WTC11 (cell line): ENCODE data around the gene SMARCD3. TPM values are rescaled to one million over a fixed set of nuclear protein-coding genes. Genes with fewer than 3 reads are reported as not detected.

Experiments
- ATAC-seq: fragments of 200-7000 bp; cut with Tn5 transposase; 2 replicates; pipeline ENCODE4 v1.10.0; 2021; ENCODE audit warnings: mild to moderate bottlenecking, moderate library complexity
- CTCF ChIA-PET: fragments of 300-600 bp; sonication (Branson Sonifier 250); formaldehyde crosslinking; loops from one replicate; lab custom pipeline; 2021; ENCODE audit warnings: antibody characterized with exemption; lab: Charles Lee
- POLR2A ChIA-PET: fragments of 350-600 bp; sonication (Branson Sonifier 250); formaldehyde crosslinking; loops from one replicate; lab custom pipeline; 2021; ENCODE audit warnings: antibody characterized with exemption; lab: Charles Lee
- DNase-seq: peaks from one replicate; pipeline ENCODE4 v3.0.0; 2021; ENCODE audit warnings: low spot score
- H3K27ac Mint-ChIP-seq: 2 replicates; pipeline ENCODE4 v1.8.0; 2021; ENCODE audit warnings: mixed read lengths
- H3K27me3 Mint-ChIP-seq: 2 replicates; pipeline ENCODE4 v1.8.0; 2021; ENCODE audit warnings: low read depth, mild to moderate bottlenecking, moderate library complexity, mixed read lengths
- H3K36me3 Mint-ChIP-seq: 2 replicates; pipeline ENCODE4 v1.8.0; 2021; ENCODE audit warnings: mixed read lengths
- H3K4me1 Mint-ChIP-seq: 2 replicates; pipeline ENCODE4 v1.8.0; 2022; ENCODE audit warnings: mixed read lengths
- H3K4me3 Mint-ChIP-seq: 2 replicates; pipeline ENCODE4 v1.8.0; 2021; ENCODE audit warnings: mild to moderate bottlenecking, moderate library complexity, mixed read lengths
- H3K9me3 Mint-ChIP-seq: 2 replicates; pipeline ENCODE4 v1.8.0; 2021; ENCODE audit warnings: mixed read lengths
- E2F1 ChIP-seq: sonication (generic); formaldehyde crosslinking; IDR thresholded peaks from 2 replicates; pipeline ENCODE4 v1.8.0; 2022; ENCODE audit warnings: mild to moderate bottlenecking, missing genetic modification reagents
- EMX1 ChIP-seq: fragments of 250-450 bp; sonication (Bioruptor Pico); IDR thresholded peaks from 2 replicates; pipeline ENCODE4 v1.8.0; 2021; ENCODE audit warnings: mild to moderate bottlenecking
- ESRRA ChIP-seq: sonication (generic); formaldehyde crosslinking; IDR thresholded peaks from 2 replicates; pipeline ENCODE4 v1.8.1; 2022; ENCODE audit warnings: mild to moderate bottlenecking, missing genetic modification reagents, borderline replicate concordance
- ETV6 ChIP-seq: sonication (generic); formaldehyde crosslinking; IDR thresholded peaks from 2 replicates; pipeline ENCODE4 v1.8.1; 2022; ENCODE audit warnings: mild to moderate bottlenecking, missing genetic modification reagents
- FOXJ3 ChIP-seq: sonication (generic); formaldehyde crosslinking; IDR thresholded peaks from 2 replicates; pipeline ENCODE4 v1.9.0; 2021; ENCODE audit warnings: missing genetic modification reagents, mild to moderate bottlenecking, borderline replicate concordance
- FOXP1 ChIP-seq: sonication (generic); formaldehyde crosslinking; IDR thresholded peaks from 2 replicates; pipeline ENCODE4 v1.8.0; 2022; ENCODE audit warnings: missing genetic modification reagents, mild to moderate bottlenecking, moderate library complexity, borderline replicate concordance
- GTF2I ChIP-seq: fragments of 250-450 bp; sonication (Bioruptor Pico); conservative IDR thresholded peaks from 2 replicates; pipeline ENCODE4 v1.4.0; 2021; ENCODE audit warnings: mild to moderate bottlenecking
- HMGXB4 ChIP-seq: sonication (generic); formaldehyde crosslinking; IDR thresholded peaks from 2 replicates; pipeline ENCODE4 v1.8.1; 2023; ENCODE audit warnings: mild to moderate bottlenecking, moderate library complexity, missing genetic modification reagents
- IRF2 ChIP-seq: sonication (generic); formaldehyde crosslinking; IDR thresholded peaks from 2 replicates; pipeline ENCODE4 v1.8.0; 2022; ENCODE audit warnings: low read depth, missing genetic modification reagents, borderline replicate concordance
- JAZF1 ChIP-seq: fragments of 250-450 bp; sonication (Bioruptor Pico); IDR thresholded peaks from 2 replicates; pipeline ENCODE4 v1.9.0; 2021; ENCODE audit warnings: moderate library complexity, mild to moderate bottlenecking, inconsistent platforms
- JUN ChIP-seq: sonication (generic); formaldehyde crosslinking; IDR thresholded peaks from 2 replicates; pipeline ENCODE4 v1.8.0; 2023; ENCODE audit warnings: mild to moderate bottlenecking, missing genetic modification reagents
- NFE2L1 ChIP-seq: sonication (generic); formaldehyde crosslinking; IDR thresholded peaks from 2 replicates; pipeline ENCODE4 v1.8.1; 2023; ENCODE audit warnings: missing genetic modification reagents
- PRDM15 ChIP-seq: sonication (generic); formaldehyde crosslinking; IDR thresholded peaks from 2 replicates; pipeline ENCODE4 v1.8.0; 2022; ENCODE audit warnings: missing genetic modification reagents
- RELA ChIP-seq: sonication (generic); formaldehyde crosslinking; IDR thresholded peaks from 2 replicates; pipeline ENCODE4 v1.8.1; 2022; ENCODE audit warnings: missing genetic modification reagents, mild to moderate bottlenecking, borderline replicate concordance
- SMAD3 ChIP-seq: sonication (generic); formaldehyde crosslinking; IDR thresholded peaks from 2 replicates; pipeline ENCODE4 v1.8.0; 2022; ENCODE audit warnings: missing genetic modification reagents, mild to moderate bottlenecking, borderline replicate concordance
- SMAD4 ChIP-seq: sonication (generic); formaldehyde crosslinking; IDR thresholded peaks from 2 replicates; pipeline ENCODE4 v1.8.0; 2022; ENCODE audit warnings: mild to moderate bottlenecking, missing genetic modification reagents
- STAT6 ChIP-seq: sonication (generic); formaldehyde crosslinking; conservative IDR thresholded peaks from 2 replicates; pipeline ENCODE4 v1.8.1; 2023; ENCODE audit warnings: mild to moderate bottlenecking, low read depth, missing genetic modification reagents, moderate library complexity
- ZNF138 ChIP-seq: sonication (generic); formaldehyde crosslinking; conservative IDR thresholded peaks from 2 replicates; pipeline ENCODE4 v1.8.1; 2022; ENCODE audit warnings: mild to moderate bottlenecking, moderate library complexity, missing genetic modification reagents
- ZNF263 ChIP-seq: sonication (generic); formaldehyde crosslinking; IDR thresholded peaks from 2 replicates; pipeline ENCODE4 v1.8.1; 2022; ENCODE audit warnings: low read depth, mild to moderate bottlenecking, moderate library complexity, missing genetic modification reagents
- ZNF317 ChIP-seq: sonication (generic); formaldehyde crosslinking; IDR thresholded peaks from 2 replicates; pipeline ENCODE4 v1.8.1; 2023; ENCODE audit warnings: low read depth, mild to moderate bottlenecking, moderate library complexity, missing genetic modification reagents, borderline replicate concordance
- total RNA-seq: library from RNA; stranded (reverse); gene quantifications from 3 replicates; pipeline ENCODE4 v1.2.3, GENCODE V29; 2021

Gene SMARCD3
- total RNA-seq, 1 experiment from 2014 or later, result 5.9 TPM

DNA sequence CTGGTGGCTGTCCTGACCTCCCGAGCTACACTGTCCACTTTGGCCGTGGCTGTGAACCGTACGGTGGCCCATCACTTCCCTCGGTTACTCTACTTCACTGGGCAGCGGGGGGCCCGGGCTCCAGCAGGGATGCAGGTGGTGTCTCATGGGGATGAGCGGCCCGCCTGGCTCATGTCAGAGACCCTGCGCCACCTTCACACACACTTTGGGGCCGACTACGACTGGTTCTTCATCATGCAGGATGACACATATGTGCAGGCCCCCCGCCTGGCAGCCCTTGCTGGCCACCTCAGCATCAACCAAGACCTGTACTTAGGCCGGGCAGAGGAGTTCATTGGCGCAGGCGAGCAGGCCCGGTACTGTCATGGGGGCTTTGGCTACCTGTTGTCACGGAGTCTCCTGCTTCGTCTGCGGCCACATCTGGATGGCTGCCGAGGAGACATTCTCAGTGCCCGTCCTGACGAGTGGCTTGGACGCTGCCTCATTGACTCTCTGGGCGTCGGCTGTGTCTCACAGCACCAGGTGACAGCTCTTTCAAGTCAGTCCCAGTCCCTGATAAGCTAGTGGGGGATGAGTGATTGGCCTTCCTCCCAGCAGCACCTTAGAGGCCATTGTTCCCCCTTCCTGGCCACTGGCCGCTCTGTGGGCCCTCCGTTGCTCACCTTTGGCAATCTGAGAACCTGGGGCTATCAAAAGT lies 13.3 kb downstream of the SMARCD3 start (continued):
- TF ChIP-seq JUN (CRISPR knock-in tag), result no peak
- no peak for TF ChIP-seq GTF2I (CRISPR knock-in tag)
- no peak for TF ChIP-seq EMX1 (CRISPR knock-in tag)
- no peak for TF ChIP-seq RELA
- no peak for TF ChIP-seq E2F1
- TF ChIP-seq ZNF138 (CRISPR knock-in tag), result no peak
- no peak for TF ChIP-seq ESRRA (CRISPR knock-in tag)

DNA sequence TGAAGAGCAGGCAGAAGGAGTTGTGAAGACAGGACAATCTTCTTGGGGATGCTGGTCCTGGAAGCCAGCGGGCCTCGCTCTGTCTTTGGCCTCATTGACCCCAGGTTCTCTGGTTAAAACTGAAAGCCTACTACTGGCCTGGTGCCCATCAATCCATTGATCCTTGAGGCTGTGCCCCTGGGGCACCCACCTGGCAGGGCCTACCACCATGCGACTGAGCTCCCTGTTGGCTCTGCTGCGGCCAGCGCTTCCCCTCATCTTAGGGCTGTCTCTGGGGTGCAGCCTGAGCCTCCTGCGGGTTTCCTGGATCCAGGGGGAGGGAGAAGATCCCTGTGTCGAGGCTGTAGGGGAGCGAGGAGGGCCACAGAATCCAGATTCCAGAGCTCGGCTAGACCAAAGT lies 14.7 kb downstream of the SMARCD3 start:
- no peaks in the 10 kb centered on the region for H3K27me3 Mint-ChIP-seq
- TF ChIP-seq IRF2 (CRISPR knock-in tag), result no peak
- no peak for TF ChIP-seq PRDM15
- TF ChIP-seq NFE2L1 (CRISPR knock-in tag), result no peak
- no peak for TF ChIP-seq ZNF263 (CRISPR knock-in tag)
- no peak for TF ChIP-seq ETV6 (CRISPR knock-in tag)
- no peak for TF ChIP-seq JAZF1 (CRISPR knock-in tag)
- TF ChIP-seq STAT6 (CRISPR knock-in tag), result no peak
- no peak for TF ChIP-seq ZNF317 (CRISPR knock-in tag)
- no peak for TF ChIP-seq HMGXB4
- TF ChIP-seq SMAD3, result no peak
- no peak for TF ChIP-seq SMAD4 (CRISPR knock-in tag)
- TF ChIP-seq FOXJ3 (CRISPR knock-in tag), result no peak
- no peak for TF ChIP-seq FOXP1 (CRISPR knock-in tag)
- ChIA-PET POLR2A (no interaction called here), CTCF (interaction anchor here (0.5 to 5.8 kb wide), 3 partner anchors 10 to 69 kb away, joined by 3 to 77 read pairs (median 3); no protein-coding TSS in a partner anchor)
- no peak overlapping the region for H3K27ac Mint-ChIP-seq
- H3K4me1 Mint-ChIP-seq, result peaks cover 15% of the 10 kb centered on the region
- no peaks in the 10 kb centered on the region for H3K9me3 Mint-ChIP-seq
- no peak for DNase-seq
- H3K36me3 Mint-ChIP-seq, result peaks cover 6% of the 10 kb centered on the region; the same call in 1 of the 2 replicates
- peak overlapping the region; percentile 99 for H3K4me3 Mint-ChIP-seq
- ATAC-seq, result no peak
